Activated T-cell treated with anti-CD3 and anti-CD28 coated beads for 1 hour (primary cell): Measurements from ENCODE around the gene PMFBP1.

ENCODE experiments used
- DNase-seq: peaks from one replicate; pipeline ENCODE4 v3.0.0-alpha.2; 2020; ENCODE audit warnings: low read depth

PMFBP1 gene

GRCh38 chr16:72188541-72188940, 16.6 kb upstream of the PMFBP1 start:
- no peak for DNase-seq

- DNase-seq: no peak
Measured at GRCh38 chr16:72187551-72187950, 15.6 kb upstream of the PMFBP1 start.

- no peak for DNase-seq
Measured at GRCh38 chr16:72182976-72183375, 11.0 kb upstream of the PMFBP1 start.

DNA sequence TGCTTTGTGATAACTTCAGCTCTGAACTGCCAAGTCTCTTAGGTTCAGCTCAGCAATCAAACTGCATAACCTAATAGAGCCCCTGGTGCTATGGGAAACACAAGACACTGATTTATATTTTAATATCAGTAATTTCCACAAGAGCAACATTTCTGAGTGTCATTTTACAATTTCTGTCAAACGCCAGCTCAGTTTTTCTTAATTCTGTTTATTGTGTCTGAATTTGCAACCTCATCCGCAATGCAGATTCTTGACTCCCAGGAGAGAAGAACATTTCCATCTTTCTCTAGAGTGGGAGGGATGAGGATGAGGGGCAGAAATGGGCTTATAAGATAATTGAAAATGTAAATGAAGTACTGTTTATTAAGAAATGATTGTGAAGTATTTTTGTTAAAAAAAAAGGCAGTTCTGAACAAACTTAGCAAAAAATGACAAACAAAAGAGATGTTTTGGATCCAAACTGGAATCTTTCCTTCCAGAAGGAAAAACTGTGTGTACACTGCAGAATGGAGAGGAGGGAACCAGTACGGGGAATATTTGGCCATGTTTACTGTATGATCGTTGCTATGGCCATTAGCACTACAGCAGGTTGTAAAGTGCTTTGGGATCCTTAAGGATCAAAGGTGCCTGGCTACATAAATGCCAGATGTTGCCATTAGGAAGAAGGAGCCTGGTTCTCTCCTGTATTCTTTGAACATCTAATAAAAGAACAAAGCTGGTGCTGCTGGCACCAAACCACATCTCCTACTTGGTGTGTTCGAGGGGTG, 7.4 kb upstream of the PMFBP1 start:
- no peak for DNase-seq

DNA sequence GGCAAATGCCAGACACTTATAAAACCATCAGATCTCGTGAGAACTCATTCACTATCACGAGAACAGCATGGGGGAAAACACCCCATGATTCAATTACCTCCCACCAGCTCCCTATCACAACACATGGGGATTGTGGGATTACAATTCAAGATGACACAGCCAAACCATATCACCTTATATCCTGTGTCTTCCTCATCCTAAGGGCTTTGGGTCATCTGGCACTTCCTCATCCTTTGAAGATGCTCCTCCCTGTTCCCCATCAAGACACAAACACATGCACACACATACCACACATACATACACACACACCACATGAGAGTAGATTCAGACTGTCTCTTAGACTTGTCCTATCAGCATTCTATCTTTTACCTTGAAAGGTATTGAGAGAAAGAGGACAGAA, 2.8 kb upstream of the PMFBP1 start:
- no peak for DNase-seq

DNA sequence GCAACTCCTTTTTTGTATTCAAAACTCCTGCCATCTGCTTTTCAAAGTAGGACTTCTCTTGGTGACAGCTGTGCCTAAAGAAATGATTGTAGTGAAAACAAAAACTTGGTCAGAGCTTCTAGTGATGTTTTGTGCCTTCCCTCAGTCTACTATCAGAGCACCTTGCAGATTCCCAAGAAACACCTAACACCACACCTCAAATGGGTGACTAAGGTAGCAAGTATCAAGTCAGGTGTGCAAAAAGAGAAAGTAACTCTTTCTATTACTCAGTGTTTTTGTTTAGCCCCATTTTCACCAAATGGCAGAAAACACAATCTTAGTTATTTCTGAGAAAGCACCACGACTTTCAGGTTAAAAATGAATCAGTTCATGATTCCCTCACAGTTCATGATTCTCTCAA, 2.0 kb upstream of the PMFBP1 start:
- DNase-seq: no peak

DNA sequence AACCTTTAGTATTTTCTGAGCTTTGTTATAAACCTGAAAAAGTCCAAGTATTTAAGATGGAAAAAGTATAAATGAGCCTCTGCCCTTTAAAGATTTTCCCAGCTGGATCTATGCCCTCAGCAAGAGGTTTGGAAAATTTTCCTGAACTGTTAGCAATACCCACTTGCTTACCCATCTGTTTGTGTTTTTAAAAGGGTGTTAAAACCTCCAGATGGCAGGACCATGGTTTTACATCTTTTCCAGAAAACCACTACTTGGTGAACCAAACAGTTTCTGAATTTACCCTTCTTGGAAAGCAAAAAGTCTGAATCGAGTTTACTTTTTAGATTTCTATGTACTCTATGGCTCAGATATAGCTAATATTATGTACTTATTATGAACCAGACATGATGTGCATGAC, 719 bp downstream of the PMFBP1 start:
- no peak for DNase-seq

- no peak for DNase-seq
Measured at GRCh38 chr16:72169708-72170107, 2.2 kb downstream of the PMFBP1 start.

DNA sequence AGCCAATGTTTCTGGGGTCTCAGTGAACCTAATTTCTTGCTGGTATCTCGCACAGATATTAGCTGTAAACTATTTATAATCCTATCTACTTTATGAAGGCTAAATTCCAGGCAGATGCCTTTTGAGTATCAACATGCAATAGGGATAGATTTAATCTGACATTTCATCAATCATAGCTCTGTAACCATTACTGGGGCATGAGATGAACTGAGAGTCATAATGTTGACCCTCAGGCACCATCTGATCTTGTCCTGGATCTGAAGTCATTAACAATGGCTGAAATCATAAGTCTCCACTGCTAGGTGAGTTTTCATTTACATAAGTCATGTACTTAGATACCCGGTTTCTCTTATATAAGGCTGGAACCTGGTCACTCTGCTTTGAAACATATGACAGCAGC, 3.6 kb downstream of the PMFBP1 start:
- no peak for DNase-seq

DNA sequence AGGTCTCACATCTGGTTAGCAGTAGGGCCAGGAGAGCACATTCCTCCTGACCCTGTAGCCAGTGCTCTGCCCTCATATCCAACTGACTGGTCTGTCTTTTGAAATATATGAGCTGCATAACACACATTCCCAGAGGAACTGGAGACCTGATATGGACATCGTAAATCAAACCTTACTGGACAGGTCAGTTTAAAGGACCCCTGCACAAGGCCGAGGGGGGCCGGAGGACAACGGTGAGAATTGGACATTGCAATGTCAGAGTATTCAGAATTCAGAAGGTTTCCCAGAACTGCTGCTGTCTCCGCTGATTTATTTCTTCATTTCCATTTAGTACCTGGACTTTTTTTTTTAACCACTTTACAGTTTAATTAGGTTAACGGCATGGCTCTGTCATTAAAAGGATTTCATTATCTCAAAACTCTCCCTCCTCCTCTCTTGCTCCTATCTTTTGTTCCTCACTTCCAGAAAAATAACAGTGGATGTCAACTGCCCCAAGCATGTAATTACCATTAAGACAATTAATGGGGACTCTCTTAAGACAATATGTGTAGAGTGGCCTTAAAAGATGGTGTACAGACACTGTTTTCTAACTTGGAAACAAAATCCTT, 4.9 kb downstream of the PMFBP1 start:
- no peak for DNase-seq

GRCh38 chr16:72166151-72166550, 5.8 kb downstream of the PMFBP1 start:
- no peak for DNase-seq

DNA sequence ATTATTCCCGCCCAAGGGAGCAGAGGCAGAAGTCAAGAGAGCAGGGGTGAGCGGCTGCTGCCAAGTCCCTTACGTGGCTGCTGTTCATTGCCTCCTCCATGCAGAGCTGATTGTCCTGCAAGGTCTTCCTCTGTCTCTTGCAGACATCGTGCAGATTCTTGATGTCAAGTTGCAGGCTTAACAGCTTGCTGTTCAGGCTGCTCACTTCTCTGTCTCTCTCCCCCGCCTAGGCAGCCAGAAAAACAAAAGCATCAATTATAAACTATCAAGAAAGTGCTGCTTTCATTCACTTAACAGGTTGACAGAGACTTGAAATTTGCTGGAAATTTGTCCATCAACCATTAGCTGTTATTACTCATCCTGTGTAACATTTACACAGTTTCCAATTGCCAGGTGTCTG, 7.3 kb downstream of the PMFBP1 start:
- no peak for DNase-seq

- no peak for DNase-seq
Measured at GRCh38 chr16:72162105-72162692, 9.8 kb downstream of the PMFBP1 start.

GRCh38 chr16:72159801-72160200, 12.2 kb downstream of the PMFBP1 start:
- DNase-seq: no peak

DNA sequence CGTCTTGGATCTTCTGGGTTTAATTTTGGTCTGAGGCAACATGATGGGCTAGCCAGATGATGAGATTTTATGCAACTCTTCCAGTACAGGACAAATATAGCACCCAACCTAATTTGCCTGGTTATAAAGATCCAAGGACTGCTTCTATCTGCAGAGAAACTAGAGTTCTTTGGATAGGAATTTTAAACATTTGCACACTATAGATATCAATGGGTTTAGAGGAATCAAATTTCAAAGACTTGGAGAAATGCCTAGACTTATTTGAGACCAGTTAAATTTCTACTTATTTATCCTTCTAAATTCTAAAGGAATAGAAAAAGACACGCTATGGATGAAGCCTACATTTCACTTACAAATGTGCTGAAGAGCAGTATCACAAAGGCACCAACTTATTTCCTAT, 12.6 kb downstream of the PMFBP1 start:
- no peak for DNase-seq

DNA sequence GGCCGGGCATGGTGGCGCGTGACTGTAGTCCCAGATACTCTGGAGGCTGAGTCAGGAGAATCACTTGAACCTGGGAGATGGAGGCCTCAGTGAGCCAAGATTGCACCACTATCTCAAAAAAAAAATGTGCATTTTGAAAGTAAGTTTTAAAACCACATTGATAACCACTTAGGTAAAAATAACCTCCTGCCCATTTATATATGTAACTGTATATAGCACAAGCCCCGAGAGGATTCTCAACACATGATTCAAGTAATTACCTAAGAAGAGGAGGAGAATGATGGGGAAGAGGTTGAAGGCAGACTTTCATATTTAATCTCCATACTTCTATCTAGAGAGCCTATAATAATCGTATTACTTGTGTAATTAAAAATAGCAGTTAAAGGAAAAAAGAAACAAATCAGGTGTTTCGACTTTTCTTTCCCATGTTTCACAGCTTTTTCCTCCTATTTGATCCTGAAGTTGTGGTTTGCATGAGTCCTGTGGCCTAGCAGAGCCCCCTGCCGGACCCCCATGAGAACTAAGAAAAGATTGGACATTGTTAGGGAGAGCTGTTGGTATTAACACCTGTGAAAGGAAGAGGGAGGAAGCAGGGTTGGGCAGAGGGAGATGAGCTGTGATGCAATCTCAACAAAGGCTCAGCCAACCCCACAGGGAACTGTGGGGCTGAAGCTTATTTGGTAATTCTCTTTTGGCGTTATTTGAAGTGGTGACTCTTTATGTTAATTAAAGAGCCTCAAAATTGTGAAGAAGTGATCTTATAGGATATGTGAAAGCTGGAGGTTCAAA, 22.1 kb downstream of the PMFBP1 start:
- no peak for DNase-seq

GRCh38 chr16:72142476-72142875, 29.5 kb downstream of the PMFBP1 start:
- no peak for DNase-seq

DNA sequence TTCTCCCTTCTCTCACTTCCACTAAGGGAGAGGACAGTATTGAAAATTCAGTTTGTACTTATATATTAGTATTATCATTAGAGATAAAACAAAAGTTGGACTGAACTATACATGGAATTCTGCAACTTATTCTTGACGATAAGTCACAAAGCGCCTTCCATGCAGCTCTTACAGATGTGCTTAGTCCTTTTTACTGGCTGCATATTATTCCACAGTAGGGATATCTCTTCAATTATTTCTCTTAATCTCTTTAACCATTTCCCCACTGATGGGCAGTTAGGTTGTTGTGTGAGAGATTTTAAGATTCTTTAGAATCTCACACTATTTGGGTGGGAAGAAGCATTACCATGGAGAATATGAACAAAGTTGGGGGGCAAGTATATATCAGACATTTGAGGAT, 32.0 kb downstream of the PMFBP1 start:
- DNase-seq: no peak

DNA sequence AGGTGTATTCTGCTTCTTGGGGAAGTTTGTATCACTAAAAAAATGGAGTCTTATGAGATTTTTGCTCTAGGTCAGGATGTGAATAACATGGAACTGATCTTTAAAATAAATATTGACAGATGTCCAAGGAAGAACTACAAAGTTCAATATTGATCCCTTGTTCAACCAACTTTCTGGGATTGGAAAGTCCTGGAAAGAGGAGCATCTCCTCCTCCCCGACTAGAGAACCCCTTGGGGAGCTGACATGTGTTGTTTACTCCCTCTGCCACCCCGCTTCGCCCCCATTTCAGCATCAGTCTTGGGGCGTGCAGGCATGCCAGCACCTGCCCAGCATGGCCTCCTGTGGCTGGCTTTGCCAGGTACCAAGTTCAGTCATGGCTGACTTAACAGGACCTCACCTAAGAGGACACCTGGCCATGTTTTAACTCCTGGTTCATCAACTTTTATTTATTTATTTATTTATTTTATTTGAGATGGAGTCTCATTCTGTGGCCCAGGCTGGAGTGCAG, 33.8 kb downstream of the PMFBP1 start:
- no peak for DNase-seq

GRCh38 chr16:72137380-72138063, 34.4 kb downstream of the PMFBP1 start:
- DNase-seq: no peak

DNA sequence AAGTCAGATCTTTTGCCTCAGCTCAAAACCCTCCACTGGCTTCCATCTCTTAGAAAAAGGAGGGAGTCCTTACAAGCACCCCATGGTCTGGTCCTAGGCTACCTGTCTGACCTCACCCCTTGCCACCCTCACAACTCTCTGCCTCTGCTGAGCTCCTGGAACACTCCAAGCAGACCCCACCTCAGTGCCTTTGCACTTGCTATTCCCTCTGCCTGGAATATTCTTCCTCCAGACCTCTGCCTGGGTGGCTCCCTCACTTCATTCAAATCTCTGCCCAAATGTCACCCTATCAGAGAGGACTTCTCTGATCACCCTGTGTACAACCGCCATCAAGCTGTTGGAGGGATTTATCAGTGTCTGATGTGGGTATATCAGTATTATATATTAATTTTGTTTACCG, 37.4 kb downstream of the PMFBP1 start:
- DNase-seq: no peak

DNA sequence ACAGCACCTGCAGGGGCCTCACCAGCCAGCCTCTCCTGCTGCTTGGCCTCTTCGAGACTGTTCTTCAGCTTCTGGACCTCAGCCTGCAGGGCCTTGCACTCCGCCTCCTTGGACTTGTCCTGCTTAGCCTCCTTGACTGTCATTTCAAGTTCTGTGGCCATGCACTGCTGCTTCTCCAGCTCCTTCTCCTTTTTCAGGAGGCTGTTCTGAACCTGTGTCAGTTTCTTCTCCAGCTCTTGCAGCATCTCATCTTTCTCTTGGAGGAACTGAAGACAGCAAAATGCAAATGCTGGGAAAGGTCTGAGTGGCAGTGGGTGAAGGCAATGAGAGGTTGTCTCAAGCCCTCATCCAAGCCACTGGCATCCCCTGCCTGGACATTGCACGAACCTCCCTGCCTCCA, 39.2 kb downstream of the PMFBP1 start:
- no peak for DNase-seq
